GM19238 (cell line): ENCODE measurements around the gene LIPN.

Experiments used
- DNase-seq: peaks from one replicate; pipeline ENCODE4 v3.0.0; 2011; ENCODE audit warnings: low spot score; ENCODE audit not compliant: insufficient read length

The LIPN gene

GRCh38 chr10:88783724-88784123, 23.9 kb downstream of the LIPN start:
- DNase-seq, result no peak

- no peak for DNase-seq
Measured at GRCh38 chr10:88786032-88786770, 26.4 kb downstream of the LIPN start.

- DNase-seq, result no peak
Measured at GRCh38 chr10:88787463-88787862, 27.6 kb downstream of the LIPN start.

- no peak for DNase-seq
Measured at GRCh38 chr10:88788924-88789323, 29.1 kb downstream of the LIPN start.

- peak; percentile 7 for DNase-seq
Measured at GRCh38 chr10:88791924-88792323, 32.1 kb downstream of the LIPN start.

GRCh38 chr10:88792661-88793060, 32.8 kb downstream of the LIPN start:
- DNase-seq, result no peak

GRCh38 chr10:88793712-88794299, 34.0 kb downstream of the LIPN start:
- DNase-seq, result no peak

- DNase-seq, result no peak
Measured at GRCh38 chr10:88794731-88795130, 34.9 kb downstream of the LIPN start.

GRCh38 chr10:88800152-88801125, 40.6 kb downstream of the LIPN start:
- DNase-seq, result no peak

GRCh38 chr10:88802523-88803285, 42.9 kb downstream of the LIPN start, which contains the start of gene LIPM:
Gene LIPM (plus strand): TSS chr10:88802730. CDS start chr10:88802897, 167 bp downstream.
- no peak for DNase-seq

GRCh38 chr10:88803641-88804040, 43.8 kb downstream of the LIPN start:
- no peak for DNase-seq

GRCh38 chr10:88804083-88804812, 44.4 kb downstream of the LIPN start:
- DNase-seq, result no peak

- DNase-seq, result no peak
Measured at GRCh38 chr10:88805361-88805760, 45.5 kb downstream of the LIPN start.

GRCh38 chr10:88805924-88806323, 46.1 kb downstream of the LIPN start:
- DNase-seq, result no peak

- no peak for DNase-seq
Measured at GRCh38 chr10:88809621-88810020, 49.8 kb downstream of the LIPN start.

GRCh38 chr10:88810196-88810961, 50.6 kb downstream of the LIPN start:
- peak; percentile 10 for DNase-seq

GRCh38 chr10:88813200-88813599, 53.4 kb downstream of the LIPN start:
- DNase-seq, result no peak

- DNase-seq, result no peak
Measured at GRCh38 chr10:88819290-88819689, 59.5 kb downstream of the LIPN start.

GRCh38 chr10:88820748-88821401, 61.1 kb downstream of the LIPN start:
- DNase-seq, result no peak
